ENCODE measurements around the gene ARHGAP44.
"Not testable (repeated sequence)": the region's sequence is repeated elsewhere in the genome, so short reads cannot be mapped to it uniquely, and the experiment has no call there.

The ARHGAP44 gene

GRCh38 chr17:12826431-12826830 lies 37.1 kb downstream of the ARHGAP44 start:
- DNase-seq, result no peak

- no peak for DNase-seq
Measured at GRCh38 chr17:12830777-12831247, 41.5 kb downstream of the ARHGAP44 start.

GRCh38 chr17:12831839-12832238 lies 42.5 kb downstream of the ARHGAP44 start:
- no peak for DNase-seq

GRCh38 chr17:12839042-12839441 lies 49.7 kb downstream of the ARHGAP44 start:
- DNase-seq, result no peak

- no peak for DNase-seq
Measured at GRCh38 chr17:12842936-12843335, 53.6 kb downstream of the ARHGAP44 start.

- no peak for DNase-seq
Measured at GRCh38 chr17:12850996-12851395, 61.7 kb downstream of the ARHGAP44 start.

- DNase-seq, result no peak
Measured at GRCh38 chr17:12851901-12852435, 62.7 kb downstream of the ARHGAP44 start.

- no peak for DNase-seq
Measured at GRCh38 chr17:12853921-12854320, 64.6 kb downstream of the ARHGAP44 start.

- DNase-seq, result no peak
Measured at GRCh38 chr17:12856416-12856815, 67.1 kb downstream of the ARHGAP44 start.

- no peak for DNase-seq
Measured at GRCh38 chr17:12857592-12857991, 68.3 kb downstream of the ARHGAP44 start.

- no peak for DNase-seq
Measured at GRCh38 chr17:12859520-12859919, 70.2 kb downstream of the ARHGAP44 start.

- no peak for DNase-seq
Measured at GRCh38 chr17:12865769-12866168, 76.5 kb downstream of the ARHGAP44 start.

GRCh38 chr17:12866244-12866643 lies 76.9 kb downstream of the ARHGAP44 start:
- DNase-seq, result no peak

- no peak for DNase-seq
Measured at GRCh38 chr17:12867726-12868125, 78.4 kb downstream of the ARHGAP44 start.

- not testable (repeated sequence) for DNase-seq
Measured at GRCh38 chr17:12873415-12874125, 84.3 kb downstream of the ARHGAP44 start.

GRCh38 chr17:12877953-12878669 lies 88.8 kb downstream of the ARHGAP44 start:
- no peak for DNase-seq

GRCh38 chr17:12879096-12879495 lies 89.8 kb downstream of the ARHGAP44 start:
- not testable (repeated sequence) for DNase-seq

GRCh38 chr17:12883472-12883871 lies 94.2 kb downstream of the ARHGAP44 start:
- DNase-seq, result no peak

- no peak for DNase-seq
Measured at GRCh38 chr17:12887088-12887487, 97.8 kb downstream of the ARHGAP44 start.

- DNase-seq, result no peak
Measured at GRCh38 chr17:12896180-12896785, 107.0 kb downstream of the ARHGAP44 start.

GRCh38 chr17:12898110-12898509 lies 108.8 kb downstream of the ARHGAP44 start:
- no peak for DNase-seq

- DNase-seq, result no peak
Measured at GRCh38 chr17:12899604-12900003, 110.3 kb downstream of the ARHGAP44 start.

- no peak for DNase-seq
Measured at GRCh38 chr17:12900474-12900873, 111.2 kb downstream of the ARHGAP44 start.

- no peak for DNase-seq
Measured at GRCh38 chr17:12902046-12902445, 112.7 kb downstream of the ARHGAP44 start.

Data from COR-L47 (cell line).